A549 (cell line): ENCODE measurements around the gene KIAA0930.

Experiments used
- CBX2 ChIP-seq: fragments of 200-600 bp; sonication (generic); IDR thresholded peaks from 2 replicates; pipeline ENCODE4 v1.6.1; 2016; ENCODE audit warnings: low read depth, mild to moderate bottlenecking, borderline replicate concordance
- CEBPB ChIP-seq, 2 experiments: fragments of >200 bp in 1 of 2; sonication (Bioruptor Twin) in 1 of 2; formaldehyde crosslinking in 1 of 2; IDR thresholded peaks; 2 replicates each; pipeline ENCODE4 v1.6.1; 2012 to 2016
- CTCF ChIP-seq: fragments of >200 bp; sonication (Bioruptor Twin); formaldehyde crosslinking; IDR thresholded peaks from 3 replicates; pipeline ENCODE4 v1.5.1; 2016
- EP300 ChIP-seq, 2 experiments: fragments of >200 bp; sonication (Bioruptor Twin); formaldehyde crosslinking; IDR thresholded peaks; 2 replicates in 1 of 2; 3 replicates in 1 of 2; pipeline ENCODE4 v1.6.1; 2016 to 2017
- SMC3 ChIP-seq: fragments of >200 bp; sonication (Bioruptor Twin); formaldehyde crosslinking; IDR thresholded peaks from 3 replicates; pipeline ENCODE4 v1.6.1; 2018; ENCODE audit warnings: inconsistent platforms
- TFCP2L1 ChIP-seq: fragments of 250-450 bp; sonication (Bioruptor Pico); IDR thresholded peaks from 2 replicates; pipeline ENCODE4 v1.5.0; 2021; ENCODE audit warnings: mild to moderate bottlenecking
- USF2 ChIP-seq: fragments of 450-650 bp; IDR thresholded peaks from 2 replicates; pipeline ENCODE4 v1.6.1; 2014; ENCODE audit warnings: antibody characterized with exemption
- ZSCAN20 ChIP-seq: fragments of 250-450 bp; sonication (Bioruptor Pico); IDR thresholded peaks from 2 replicates; pipeline ENCODE4 v1.8.0; 2022; ENCODE audit warnings: mild to moderate bottlenecking, moderate library complexity

- TF ChIP-seq CTCF (no peak), EP300 (IDR thresholded peaks at IDR 0.05) (no peak), CBX2 (no peak), SMC3 (no peak), USF2 (no peak), CEBPB (IDR thresholded peaks at IDR 0.05) (no peak), ZSCAN20 (no peak), TFCP2L1 (CRISPR knock-in tag) (no peak)
Measured at GRCh38 chr22:45198463-45198795, 42.3 kb downstream of the KIAA0930 start.
